Adrenal gland (tissue), 5 donors: ENCODE results near the gene B9D2.

Experiments used
- CTCF ChIP-seq, 6 experiments: fragments of 450-650 bp in 4 of 6; fragments of 200-600 bp in 2 of 6; sonication (generic) in 1 of 6; IDR thresholded peaks; 1 replicate in 5 of 6; 2 replicates in 1 of 6; pipeline versions ENCODE4 v1.5.1 to v1.8.0; 2016 to 2021; ENCODE audit warnings: antibody characterized with exemption in 6 of 6, mild to moderate bottlenecking in 2 of 6, moderate library complexity in 1 of 6
- POLR2A ChIP-seq, 2 donors: fragments of 450-650 bp; IDR thresholded peaks; one replicate each; pipeline ENCODE4 v1.6.1; 2017; ENCODE audit warnings: antibody characterized with exemption in 2 of 2, mild to moderate bottlenecking in 2 of 2, moderate library complexity in 1 of 2
- donor health status: DM: no; HTN: no; CAD: no.

- TF ChIP-seq CTCF (IDR thresholded peaks at IDR 0.05) (no peak), POLR2A (IDR thresholded peaks at IDR 0.05) (no peak)
Measured at GRCh38 chr19:41307954-41308449, 55.9 kb downstream of the B9D2 start.
